Activated CD4-positive, alpha-beta T cell treated with anti-CD3 and anti-CD28 coated beads for 36 hours (primary cell): Measurements from ENCODE around the gene HEPN1. TPM values are rescaled to one million over a fixed set of nuclear protein-coding genes. Genes with fewer than 3 reads are reported as not detected.

Experiments used
- ATAC-seq: fragments of 200-7000 bp; cut with Tn5 transposase; one replicate; pipeline ENCODE4 v1.10.0; 2021; ENCODE audit warnings: mild to moderate bottlenecking, moderate library complexity
- CTCF ChIA-PET: fragments of 350-600 bp; sonication (Branson Sonifier 250); formaldehyde crosslinking; loops from one replicate; lab custom pipeline; 2021; ENCODE audit warnings: antibody characterized with exemption; lab: Charles Lee
- POLR2A ChIA-PET: fragments of 350-600 bp; sonication (Branson Sonifier 250); formaldehyde crosslinking; loops from one replicate; lab custom pipeline; 2021; ENCODE audit warnings: antibody characterized with exemption, inconsistent platforms; lab: Charles Lee
- DNase-seq: peaks from one replicate; pipeline ENCODE4 v3.0.0-alpha.2; 2020
- H3K27ac Mint-ChIP-seq: one replicate; pipeline ENCODE4 v1.8.0; 2021; ENCODE audit warnings: mixed read lengths
- H3K27me3 Mint-ChIP-seq: one replicate; pipeline ENCODE4 v1.8.0; 2021; ENCODE audit warnings: mixed read lengths
- H3K36me3 Mint-ChIP-seq: one replicate; pipeline ENCODE4 v1.8.0; 2021; ENCODE audit warnings: low read depth, mixed read lengths
- H3K4me1 Mint-ChIP-seq: one replicate; pipeline ENCODE4 v1.8.0; 2021; ENCODE audit warnings: mixed read lengths
- H3K4me3 Mint-ChIP-seq: one replicate; pipeline ENCODE4 v1.8.0; 2021; ENCODE audit warnings: mild to moderate bottlenecking, moderate library complexity, mixed read lengths
- H3K9me3 Mint-ChIP-seq: one replicate; pipeline ENCODE4 v1.8.0; 2021; ENCODE audit warnings: low read depth, mixed read lengths
- intact Hi-C, 2 experiments: fragments of 100-400 bp; cut with DNase I in 1 of 2; cut with micrococcal nuclease in 1 of 2; formaldehyde crosslinking; loops; one replicate each; pipeline versions ENCODE4 v1.14.2 to v1.15.1; 2022 to 2024; cut with DNase I, micrococcal nuclease
- total RNA-seq, 2 experiments: library from RNA; stranded (reverse); gene quantifications; one replicate each; pipeline ENCODE4 v1.2.3, GENCODE V29; 2021

Gene HEPN1
- total RNA-seq, 2 experiments from 2014 or later, result not detected

DNA sequence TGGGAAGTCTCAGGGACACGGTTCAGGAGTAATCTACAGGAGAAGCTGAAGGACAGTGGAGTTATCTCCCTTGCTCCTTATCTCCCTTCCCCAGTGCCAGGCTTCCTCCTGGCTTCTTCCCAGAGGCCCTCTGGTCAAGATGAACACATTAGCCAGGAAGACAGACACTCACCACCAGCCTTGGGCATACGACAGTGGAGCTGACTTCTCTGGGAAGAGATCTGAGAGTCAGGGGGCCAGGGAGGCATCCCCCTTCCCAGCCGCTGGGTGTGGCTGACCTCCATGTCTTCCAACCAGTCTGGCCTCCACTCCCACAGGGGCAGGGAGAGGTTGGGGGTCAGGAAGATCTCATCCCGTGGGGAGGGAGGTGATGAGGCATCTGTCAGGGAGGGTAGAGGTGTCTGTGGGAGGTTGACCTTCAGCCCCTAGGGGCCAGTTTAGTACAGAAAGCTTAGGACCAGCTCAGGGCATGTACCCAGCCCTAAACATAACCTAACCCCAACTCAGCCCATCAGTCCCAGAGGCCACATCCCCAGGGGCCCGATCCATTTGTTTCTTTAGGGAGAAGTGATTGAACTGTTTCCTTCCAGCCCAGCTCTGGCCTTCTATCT is 34.1 kb upstream of the HEPN1 start:
- intact Hi-C loops, result no loop called here
- DNase-seq (no peak), ATAC-seq (no peak)
- H3K9me3 Mint-ChIP-seq, result no peaks in the 10 kb centered on the region
- peaks cover 3% of the 10 kb centered on the region for H3K27me3 Mint-ChIP-seq
- peaks cover 1% of the 10 kb centered on the region for H3K4me1 Mint-ChIP-seq
- ChIA-PET POLR2A (no interaction called here), CTCF (interaction anchor here (0.6 kb wide), 1 partner anchor 46 kb away, joined by 3 read pairs; no protein-coding TSS in a partner anchor)
- H3K27ac Mint-ChIP-seq, result no peak overlapping the region
- no peaks in the 10 kb centered on the region for H3K36me3 Mint-ChIP-seq
- H3K4me3 Mint-ChIP-seq, result no peak overlapping the region

- intact Hi-C loops, result no loop called here
- no peak overlapping the region for H3K27ac Mint-ChIP-seq
- no peaks in the 10 kb centered on the region for H3K9me3 Mint-ChIP-seq
- no peak for ATAC-seq
- H3K36me3 Mint-ChIP-seq, result no peaks in the 10 kb centered on the region
- peaks cover 3% of the 10 kb centered on the region for H3K27me3 Mint-ChIP-seq
- POLR2A ChIA-PET, result interaction anchor here (1.3 kb wide), 1 partner anchor 8 kb away, joined by 3 read pairs; no protein-coding TSS in a partner anchor
- H3K4me3 Mint-ChIP-seq, result no peak overlapping the region
- no peaks in the 10 kb centered on the region for H3K4me1 Mint-ChIP-seq
- CTCF ChIA-PET, result no interaction called here
- DNase-seq, result no peak
These were observed 32.6 kb upstream of the HEPN1 start for GRCh38 chr11:124886476-124886875.

DNA sequence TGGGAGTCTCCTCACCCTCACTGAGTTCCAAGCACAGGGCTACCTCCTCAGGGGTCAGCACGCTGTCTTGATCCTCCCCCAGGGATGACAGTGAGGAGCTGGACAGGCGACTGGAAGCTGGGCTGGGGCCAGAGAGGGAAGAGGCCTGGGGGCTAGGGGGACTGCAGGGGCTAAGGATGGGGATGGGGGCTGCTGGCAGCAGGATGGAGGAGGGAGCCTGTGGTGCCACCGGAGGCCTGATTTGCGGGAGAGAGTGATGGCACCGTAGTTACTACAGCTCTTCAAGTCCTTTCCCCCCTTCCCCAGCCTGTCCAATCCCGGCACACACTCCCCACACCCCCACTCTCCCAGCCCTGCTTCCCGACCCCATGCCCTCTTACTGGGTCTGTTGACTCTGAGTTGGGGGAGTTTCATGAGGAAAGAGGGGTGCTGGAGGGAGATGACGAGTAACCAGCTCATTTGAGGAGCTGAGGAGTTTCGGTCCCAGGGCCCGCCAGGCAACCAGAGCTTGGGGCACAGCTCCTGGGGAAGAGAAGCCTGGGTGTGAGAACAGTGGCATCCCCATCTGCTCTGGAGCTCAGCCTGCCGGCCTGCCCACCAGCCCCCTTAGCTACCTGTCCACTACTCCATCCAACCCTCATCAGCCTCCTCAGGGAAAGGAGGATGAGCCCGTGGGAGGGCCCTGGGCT is 31.9 kb upstream of the HEPN1 start:
- no peak for ATAC-seq
- Mint-ChIP-seq H3K4me1 (no peaks in the 10 kb centered on the region), H3K27ac (no peak overlapping the region), H3K36me3 (no peaks in the 10 kb centered on the region), H3K9me3 (no peaks in the 10 kb centered on the region), H3K4me3 (no peak overlapping the region), H3K27me3 (peaks cover 3% of the 10 kb centered on the region)
- ChIA-PET POLR2A (interaction anchor here (1.3 kb wide), 1 partner anchor 9 kb away, joined by 3 read pairs; no protein-coding TSS in a partner anchor), CTCF (interaction anchor here (1.0 kb wide), 1 partner anchor 21 kb away, joined by 3 read pairs; no protein-coding TSS in a partner anchor)
- intact Hi-C loops, result no loop called here
- no peak for DNase-seq

DNA sequence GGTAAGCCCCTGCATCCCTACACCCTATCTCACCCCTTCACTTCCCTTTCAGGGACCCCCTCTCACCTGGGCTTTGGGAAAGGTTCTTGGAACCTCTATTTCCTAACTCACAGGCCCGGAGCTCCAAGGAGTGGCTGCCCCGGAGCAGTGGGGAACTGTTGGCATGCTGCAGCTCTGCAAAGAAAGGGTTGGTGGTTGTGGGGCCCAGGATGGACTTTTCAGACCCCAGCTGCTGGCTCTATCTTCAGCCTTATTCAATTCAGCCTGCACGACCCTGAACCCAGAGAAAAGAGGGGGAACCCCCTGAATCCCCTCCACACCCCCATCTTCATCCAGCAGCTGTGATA is 31.4 kb upstream of the HEPN1 start:
- no peaks in the 10 kb centered on the region for H3K4me1 Mint-ChIP-seq
- no peak for ATAC-seq
- no peak for DNase-seq
- POLR2A ChIA-PET, result interaction anchor here (1.3 kb wide), 1 partner anchor 10 kb away, joined by 3 read pairs; no protein-coding TSS in a partner anchor
- H3K4me3 Mint-ChIP-seq, result no peak overlapping the region
- H3K27me3 Mint-ChIP-seq, result peaks cover 3% of the 10 kb centered on the region
- intact Hi-C loops, result no loop called here
- no peaks in the 10 kb centered on the region for H3K9me3 Mint-ChIP-seq
- CTCF ChIA-PET, result interaction anchor here (1.0 kb wide), 1 partner anchor 21 kb away, joined by 3 read pairs; no protein-coding TSS in a partner anchor
- H3K36me3 Mint-ChIP-seq, result no peaks in the 10 kb centered on the region
- no peak overlapping the region for H3K27ac Mint-ChIP-seq

DNA sequence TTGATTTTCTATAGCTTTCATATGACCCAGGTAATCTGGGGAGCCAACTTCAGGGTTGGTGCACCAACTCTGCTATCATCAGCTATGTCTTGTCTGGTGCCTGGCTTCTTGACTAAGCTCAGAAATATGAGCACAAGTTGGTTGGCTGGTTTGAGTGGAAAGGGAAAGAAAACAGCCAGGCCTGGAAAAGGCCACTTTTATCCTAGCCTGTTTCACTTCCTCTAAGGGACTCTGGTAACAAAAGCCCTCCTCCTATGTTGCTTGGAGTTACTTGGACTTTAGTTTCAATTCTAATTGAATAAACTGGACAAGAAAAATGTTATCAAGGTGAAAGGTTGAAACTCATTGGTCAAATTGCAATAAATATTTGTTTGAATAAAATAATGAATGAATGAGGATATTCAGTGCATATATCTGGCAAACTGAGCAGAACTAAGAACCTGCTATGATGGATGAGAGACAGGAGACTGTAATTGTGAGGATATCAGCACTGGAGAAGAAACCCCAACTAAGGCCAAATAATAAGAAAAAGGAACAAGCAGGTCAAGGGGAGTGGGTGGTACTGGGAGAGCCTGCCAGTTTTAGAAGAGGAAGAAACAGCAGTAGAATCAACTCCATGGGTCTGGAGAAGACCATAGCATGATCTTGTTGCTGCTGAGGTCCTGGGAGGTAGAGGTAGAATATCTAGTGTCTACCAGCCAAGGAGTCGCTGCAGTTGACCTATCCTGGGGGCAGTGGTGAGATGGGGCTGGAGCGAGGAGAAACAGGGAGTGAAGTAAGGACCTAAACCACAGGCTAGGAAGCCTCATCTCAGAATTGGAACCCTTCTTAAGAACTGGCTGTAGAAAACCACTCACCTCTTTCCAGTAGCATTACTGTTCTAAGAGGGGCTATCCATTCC is 29.6 kb upstream of the HEPN1 start:
- intact Hi-C loops, result no loop called here
- no peak overlapping the region for H3K27ac Mint-ChIP-seq
- no peaks in the 10 kb centered on the region for H3K36me3 Mint-ChIP-seq
- H3K27me3 Mint-ChIP-seq, result peaks cover 3% of the 10 kb centered on the region
- H3K9me3 Mint-ChIP-seq, result no peaks in the 10 kb centered on the region
- no peak for DNase-seq
- no peak for ATAC-seq
- no peaks in the 10 kb centered on the region for H3K4me1 Mint-ChIP-seq
- ChIA-PET CTCF (interaction anchor here (0.7 to 1.2 kb wide), 4 partner anchors 11 to 221 kb away, joined by 3 to 6 read pairs (median 4); no protein-coding TSS in a partner anchor), POLR2A (interaction anchor here (0.7 kb wide), 1 partner anchor 1051 kb away, joined by 3 read pairs; no protein-coding TSS in a partner anchor)
- H3K4me3 Mint-ChIP-seq, result no peak overlapping the region

GRCh38 chr11:124890151-124890550 is 28.9 kb upstream of the HEPN1 start:
- POLR2A ChIA-PET, result no interaction called here
- Mint-ChIP-seq H3K9me3 (no peaks in the 10 kb centered on the region), H3K4me3 (no peak overlapping the region), H3K36me3 (no peaks in the 10 kb centered on the region), H3K27me3 (peaks cover 3% of the 10 kb centered on the region), H3K27ac (no peak overlapping the region), H3K4me1 (no peaks in the 10 kb centered on the region)
- intact Hi-C loops, result no loop called here
- ATAC-seq (no peak), DNase-seq (no peak)
- CTCF ChIA-PET, result interaction anchor here (1.2 to 2.1 kb wide), 2 partner anchors 24 to 221 kb away, joined by 4 to 12 read pairs; no protein-coding TSS in a partner anchor

- Mint-ChIP-seq H3K4me1 (no peaks in the 10 kb centered on the region), H3K27ac (no peak overlapping the region), H3K9me3 (no peaks in the 10 kb centered on the region), H3K27me3 (peaks cover 3% of the 10 kb centered on the region), H3K36me3 (no peaks in the 10 kb centered on the region), H3K4me3 (no peak overlapping the region)
- no peak for ATAC-seq
- intact Hi-C loops, result no loop called here
- DNase-seq, result no peak
- CTCF ChIA-PET, result interaction anchor here (0.6 to 2.1 kb wide), 2 partner anchors 21 to 25 kb away, joined by 3 to 12 read pairs; no protein-coding TSS in a partner anchor
- POLR2A ChIA-PET, result no interaction called here
These were observed 28.2 kb upstream of the HEPN1 start for GRCh38 chr11:124890683-124891372.

DNA sequence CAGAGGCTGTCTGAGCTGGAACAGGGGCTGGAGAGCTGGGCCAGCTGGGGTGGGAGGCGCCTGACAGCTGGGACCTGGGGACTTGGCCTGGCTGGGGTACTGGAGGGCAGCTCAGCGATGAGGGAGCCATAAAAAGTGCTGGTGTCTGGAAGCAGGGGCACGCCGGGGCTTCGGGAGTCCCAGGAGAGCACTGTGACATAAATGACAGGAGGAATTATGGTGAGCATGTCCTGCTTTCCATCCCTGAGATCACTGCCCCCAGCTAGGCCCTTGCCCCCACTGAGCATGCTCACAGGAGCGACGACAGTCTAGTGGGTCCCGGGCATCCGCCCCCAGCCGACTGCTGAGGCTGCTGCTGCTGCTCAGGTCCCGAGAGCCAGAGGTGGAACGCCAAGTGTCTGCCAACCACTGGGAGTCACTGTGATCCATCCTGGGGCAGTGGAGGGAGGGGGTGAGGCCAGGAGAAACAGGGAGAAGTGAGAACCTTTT is 27.6 kb upstream of the HEPN1 start:
- no peak overlapping the region for H3K27ac Mint-ChIP-seq
- H3K27me3 Mint-ChIP-seq, result no peaks in the 10 kb centered on the region
- no peaks in the 10 kb centered on the region for H3K4me1 Mint-ChIP-seq
- intact Hi-C loops, result no loop called here
- H3K9me3 Mint-ChIP-seq, result no peaks in the 10 kb centered on the region
- DNase-seq (no peak), ATAC-seq (no peak)
- CTCF ChIA-PET, result interaction anchor here (2.1 kb wide), 1 partner anchor 25 kb away, joined by 12 read pairs; no protein-coding TSS in a partner anchor
- H3K36me3 Mint-ChIP-seq, result no peaks in the 10 kb centered on the region
- POLR2A ChIA-PET, result no interaction called here
- H3K4me3 Mint-ChIP-seq, result no peak overlapping the region

DNA sequence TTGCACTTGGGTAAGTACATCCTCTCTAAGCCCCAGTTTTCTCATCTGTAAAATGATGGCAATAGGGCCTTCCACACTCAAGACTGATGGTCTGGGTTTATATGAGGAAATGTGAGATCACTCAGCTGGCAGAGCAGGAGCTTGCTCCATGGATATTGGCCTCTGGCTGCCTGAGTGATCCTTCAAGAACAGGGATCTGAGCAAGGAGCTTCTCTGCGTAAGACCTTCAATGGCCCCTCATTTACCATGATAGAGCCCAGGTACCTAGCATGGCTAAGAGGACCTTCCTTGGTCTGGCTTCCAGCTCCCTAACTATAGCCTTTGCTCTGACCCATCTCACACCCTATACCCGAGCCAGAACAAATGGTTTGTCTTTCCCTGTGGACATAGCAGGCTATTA is 26.9 kb upstream of the HEPN1 start:
- intact Hi-C loops, result no loop called here
- Mint-ChIP-seq H3K9me3 (no peaks in the 10 kb centered on the region), H3K4me1 (no peaks in the 10 kb centered on the region), H3K36me3 (no peaks in the 10 kb centered on the region), H3K27me3 (no peaks in the 10 kb centered on the region), H3K27ac (no peak overlapping the region), H3K4me3 (no peak overlapping the region)
- ChIA-PET POLR2A (no interaction called here), CTCF (interaction anchor here (0.5 to 2.1 kb wide), 2 partner anchors 26 to 535 kb away, joined by 3 to 12 read pairs; no protein-coding TSS in a partner anchor)
- ATAC-seq (no peak), DNase-seq (no peak)

DNA sequence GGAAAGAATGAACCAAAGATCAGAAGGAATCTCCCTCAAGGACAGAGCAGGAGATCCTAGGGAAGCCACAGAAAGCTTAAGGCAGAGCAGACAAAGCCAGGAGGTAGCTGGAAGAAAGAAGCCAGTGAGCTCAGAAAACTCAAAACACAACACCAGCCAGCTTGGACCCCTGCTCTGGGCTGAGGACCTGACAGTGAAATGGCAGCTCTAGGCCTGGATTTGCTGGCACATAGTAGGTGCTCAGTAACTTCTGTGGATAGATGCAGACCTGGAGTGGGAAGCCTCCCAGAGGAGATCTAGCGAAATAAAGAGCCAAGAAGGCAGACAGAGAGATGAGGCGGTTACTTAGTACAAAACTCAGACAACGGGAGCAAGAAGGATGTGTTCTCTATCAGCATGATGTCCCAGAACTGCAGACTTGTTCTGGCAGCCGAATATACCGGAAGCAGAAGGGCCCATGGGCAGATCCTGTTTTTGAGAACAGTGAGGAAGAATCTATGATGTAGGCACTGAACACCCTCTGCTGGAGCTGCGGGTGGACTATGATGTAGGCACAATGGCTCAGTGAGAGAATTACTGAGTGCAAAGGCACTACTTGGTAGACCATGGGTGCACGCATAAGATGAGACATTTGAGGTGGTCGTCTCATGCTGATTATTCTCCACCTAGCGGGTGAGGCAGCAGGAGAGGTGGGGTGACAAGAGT is 26.1 kb upstream of the HEPN1 start:
- no peak overlapping the region for H3K27ac Mint-ChIP-seq
- ATAC-seq (no peak), DNase-seq (no peak)
- H3K4me1 Mint-ChIP-seq, result no peaks in the 10 kb centered on the region
- intact Hi-C loops, result no loop called here
- H3K27me3 Mint-ChIP-seq, result peaks cover 2% of the 10 kb centered on the region
- POLR2A ChIA-PET, result interaction anchor here (0.6 kb wide), 1 partner anchor 21 kb away, joined by 3 read pairs; no protein-coding TSS in a partner anchor
- CTCF ChIA-PET, result interaction anchor here (0.7 kb wide), 1 partner anchor 248 kb away, joined by 3 read pairs; no protein-coding TSS in a partner anchor
- no peaks in the 10 kb centered on the region for H3K9me3 Mint-ChIP-seq
- no peak overlapping the region for H3K4me3 Mint-ChIP-seq
- no peaks in the 10 kb centered on the region for H3K36me3 Mint-ChIP-seq
